Measurements from ENCODE around the gene PLA2G7.

DNA sequence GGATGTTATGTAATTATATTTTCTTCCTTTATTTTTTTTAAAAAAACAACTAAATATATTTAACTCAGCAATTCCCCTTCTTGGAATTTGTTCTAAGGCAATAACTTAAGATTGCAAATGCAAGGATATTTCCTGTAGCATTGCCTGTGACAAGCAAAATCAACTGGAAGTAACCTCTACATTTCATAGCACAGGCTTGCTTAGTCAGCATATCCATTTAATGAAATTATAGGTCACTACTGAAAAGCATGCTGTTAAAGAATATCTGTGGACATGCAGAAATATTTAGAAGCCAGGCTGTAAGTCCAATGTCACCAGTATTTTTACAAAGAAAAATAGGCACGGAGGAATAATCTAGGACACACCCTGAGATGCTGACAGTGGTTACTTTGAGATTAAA is 49.4 kb upstream of the PLA2G7 start:
- TF ChIP-seq YY1 (IDR thresholded peaks at IDR 0.05; ENCODE audit: insufficient read depth, insufficient read length), result no peak
- TF ChIP-seq ZNF274 (IDR thresholded peaks at IDR 0.05; ENCODE audit: low read depth, low read length), result no peak

Measured in NT2/D1 (cell line).